SK-N-SH (cell line): ENCODE data around the gene MFAP2. TPM values are rescaled to one million over a fixed set of nuclear protein-coding genes. Genes with fewer than 3 reads are reported as not detected.

ENCODE experiments used
- CTCF ChIA-PET: fragments of 300-600, 350-600 bp; formaldehyde crosslinking; extraction: SDS; loops from one replicate; lab custom pipeline; 2021; lab: Yijun Ruan, JAX
- POLR2A ChIA-PET: fragments of 350-600 bp; sonication (Branson Sonifier 250); formaldehyde crosslinking; extraction: SDS; loops from one replicate; lab custom pipeline; 2020; ENCODE audit warnings: antibody characterized with exemption, inconsistent platforms; lab: Yijun Ruan, JAX
- DNase-seq: peaks from one replicate; pipeline ENCODE4 v3.0.0; 2012
- H2AFZ ChIP-seq: fragments of 200-600 bp; sonication (generic); 2 replicates; pipeline ENCODE4 v1.8.1; 2016; ENCODE audit warnings: antibody characterized with exemption, mild to moderate bottlenecking, low read depth
- H3F3A ChIP-seq: fragments of 200-600 bp; sonication (generic); replicated peaks from 2 replicates; pipeline ENCODE3; 2016; ENCODE audit warnings: antibody characterized with exemption, mild to moderate bottlenecking; ENCODE audit not compliant: insufficient read depth
- H3K27ac ChIP-seq, 2 experiments: fragments of 200-500 bp in 1 of 2; fragments of 200-600 bp in 1 of 2; sonication (Bioruptor generic) in 1 of 2; sonication (generic), shearing (Covaris generic) in 1 of 2; 2 replicates each; pipeline versions ENCODE4 v1.5.1 to v1.6.1; 2014 to 2016; ENCODE audit warnings: low read depth in 2 of 2, inconsistent platforms in 1 of 2, low read length in 1 of 2, mild to moderate bottlenecking in 1 of 2, mixed read lengths in 1 of 2
- H3K27me3 ChIP-seq: fragments of 200-600 bp; sonication (generic), shearing (Covaris generic); 2 replicates; pipeline ENCODE4 v1.6.1; 2016; ENCODE audit warnings: mixed run types; ENCODE audit not compliant: insufficient read depth
- H3K36me3 ChIP-seq, 2 experiments: fragments of 200-500 bp in 1 of 2; fragments of 200-600 bp in 1 of 2; sonication (Bioruptor generic) in 1 of 2; sonication (generic) in 1 of 2; replicated peaks in 1 of 2; 2 replicates each; pipeline versions ENCODE3 to v1.5.1; 2014 to 2016; ENCODE audit warnings: low read length in 1 of 2, mild to moderate bottlenecking in 1 of 2; ENCODE audit not compliant: insufficient read depth in 2 of 2, control insufficient read depth in 1 of 2
- H3K4me1 ChIP-seq, 2 experiments: fragments of 200-500 bp in 1 of 2; fragments of 200-600 bp in 1 of 2; sonication (Bioruptor generic) in 1 of 2; sonication (generic), shearing (Covaris generic) in 1 of 2; 2 replicates each; pipeline versions ENCODE4 v1.5.1 to v1.6.1; 2014 to 2016; ENCODE audit warnings: low read depth in 1 of 2, low read length in 1 of 2, mixed run types in 1 of 2; ENCODE audit not compliant: insufficient read depth in 2 of 2, control insufficient read depth in 1 of 2
- H3K4me2 ChIP-seq: fragments of 200-600 bp; sonication (generic), shearing (Covaris generic); 2 replicates; pipeline ENCODE4 v1.6.1; 2017; ENCODE audit warnings: mixed run types
- H3K4me3 ChIP-seq, 2 experiments: fragments of 200-500 bp in 1 of 2; fragments of 200-600 bp in 1 of 2; sonication (Bioruptor generic) in 1 of 2; sonication (generic), shearing (Covaris generic) in 1 of 2; 2 replicates each; pipeline versions ENCODE4 v1.5.1 to v1.8.1; 2014 to 2016; ENCODE audit warnings: low read depth in 2 of 2, inconsistent platforms in 1 of 2, low read length in 1 of 2, mild to moderate bottlenecking in 1 of 2, mixed read lengths in 1 of 2, moderate library complexity in 1 of 2
- H3K79me2 ChIP-seq: fragments of 200-600 bp; sonication (generic); 2 replicates; pipeline ENCODE4 v1.8.1; 2017; ENCODE audit warnings: mild to moderate bottlenecking; ENCODE audit not compliant: insufficient read depth
- H3K9ac ChIP-seq: fragments of 200-600 bp; sonication (generic); 2 replicates; pipeline ENCODE4 v1.6.1; 2017; ENCODE audit warnings: mixed run types
- H3K9me2 ChIP-seq: fragments of 200-600 bp; sonication (generic); 2 replicates; pipeline ENCODE4 v1.6.1; 2017; ENCODE audit warnings: mixed run types
- H3K9me3 ChIP-seq: fragments of 200-600 bp; sonication (generic); 2 replicates; pipeline ENCODE4 v1.6.1; 2017; ENCODE audit warnings: mixed run types, mild to moderate bottlenecking, moderate library complexity
- H4K20me1 ChIP-seq: fragments of 200-600 bp; sonication (generic); 2 replicates; pipeline ENCODE4 v1.6.1; 2017; ENCODE audit warnings: mild to moderate bottlenecking, mixed run types; ENCODE audit not compliant: insufficient read depth
- CTCF ChIP-seq: fragments of 200-600 bp; sonication (generic); IDR thresholded peaks from 2 replicates; pipeline ENCODE4 v1.6.1; 2017; ENCODE audit warnings: antibody characterized with exemption, mild to moderate bottlenecking, moderate library complexity
- ELF1 ChIP-seq: IDR thresholded peaks from 2 replicates; pipeline ENCODE4 v1.4.0; 2012
- EP300 ChIP-seq, 2 experiments: IDR thresholded peaks; 2 replicates each; pipeline versions ENCODE4 v1.4.0 to v1.6.1; 2012; ENCODE audit warnings: borderline replicate concordance in 1 of 2, low read depth in 1 of 2, low read length in 1 of 2
- FOXJ3 ChIP-seq: sonication (generic); formaldehyde crosslinking; IDR thresholded peaks from 2 replicates; pipeline ENCODE4 v1.5.1; 2020; ENCODE audit warnings: mild to moderate bottlenecking, missing genetic modification reagents
- FOXM1 ChIP-seq: IDR thresholded peaks from 2 replicates; pipeline ENCODE4 v1.4.0; 2012; ENCODE audit warnings: low read depth, mild to moderate bottlenecking
- GATA2 ChIP-seq: sonication (generic); formaldehyde crosslinking; IDR thresholded peaks from 2 replicates; pipeline ENCODE4 v1.5.0; 2020; ENCODE audit warnings: mild to moderate bottlenecking, missing genetic modification reagents
- JUND ChIP-seq: IDR thresholded peaks from 2 replicates; pipeline ENCODE4 v1.4.0; 2012
- NFIC ChIP-seq: IDR thresholded peaks from 2 replicates; pipeline ENCODE4 v1.4.0; 2012; ENCODE audit warnings: borderline replicate concordance
- NRF1 ChIP-seq: IDR thresholded peaks from 2 replicates; pipeline ENCODE4 v1.6.1; 2012; ENCODE audit warnings: low read depth, mild to moderate bottlenecking, low read length
- RAD21 ChIP-seq: IDR thresholded peaks from 2 replicates; pipeline ENCODE4 v1.6.1; 2012; ENCODE audit warnings: mild to moderate bottlenecking, low read length
- RCOR1 ChIP-seq: fragments of 150-350 bp; IDR thresholded peaks from 2 replicates; pipeline ENCODE4 v1.6.1; 2017; ENCODE audit warnings: antibody characterized with exemption, low read length
- REST ChIP-seq: IDR thresholded peaks from 2 replicates; pipeline ENCODE4 v1.6.1; 2012; ENCODE audit warnings: mild to moderate bottlenecking, low read depth, low read length, moderate library complexity
- SIN3A ChIP-seq: IDR thresholded peaks from 2 replicates; pipeline ENCODE4 v1.6.1; 2012; ENCODE audit warnings: low read depth, mild to moderate bottlenecking, low read length, moderate library complexity, borderline replicate concordance
- TAF1 ChIP-seq: IDR thresholded peaks from 2 replicates; pipeline ENCODE4 v1.6.1; 2012; ENCODE audit warnings: low read depth, mild to moderate bottlenecking, low read length, moderate library complexity, borderline replicate concordance
- TEAD4 ChIP-seq: IDR thresholded peaks from 2 replicates; pipeline ENCODE4 v1.4.0; 2012; ENCODE audit warnings: mild to moderate bottlenecking, borderline replicate concordance; ENCODE audit not compliant: insufficient read depth
- USF1 ChIP-seq: IDR thresholded peaks from 2 replicates; pipeline ENCODE4 v1.4.0; 2012; ENCODE audit warnings: low read depth, borderline replicate concordance
- YY1 ChIP-seq: IDR thresholded peaks from 2 replicates; pipeline ENCODE4 v1.4.0; 2012; ENCODE audit warnings: low read depth, mild to moderate bottlenecking
- WGBS: methylation state at CpG from one replicate; pipeline ENCODE4 v1.1.6; 2017; ENCODE audit warnings: low lambda C conversion rate; 5-methylcytosine and 5-hydroxymethylcytosine counted together
- polyA plus RNA-seq, 3 experiments: library from polyadenylated mRNA; depleted of rRNA; stranded (reverse); fragments of >200 nt; gene quantifications; 2 replicates each; pipeline ENCODE4 v1.2.3, GENCODE V29; 2012

The MFAP2 gene
- polyA plus RNA-seq, 1 of the 3 experiments (the other 2 are of a cell fraction), result 189 TPM

GRCh38 chr1:17009706-17010105, 29.3 kb upstream of the MFAP2 start:
- Histone ChIP-seq H3K9me2 (no peaks in the 10 kb centered on the region), H4K20me1 (peaks cover 20% of the 10 kb centered on the region), H3K36me3 (peaks cover under 1 to 6% of the 10 kb centered on the region in 2 experiments), H3K4me3 (no peak overlapping the region), H3K27ac (no peak overlapping the region), H3K9me3 (no peaks in the 10 kb centered on the region), H2AFZ (no peak overlapping the region), H3K4me2 (no peak overlapping the region), H3K9ac (no peak overlapping the region), H3K79me2 (peaks cover 24% of the 10 kb centered on the region), H3F3A (peaks cover 5% of the 10 kb centered on the region), H3K27me3 (no peaks in the 10 kb centered on the region), H3K4me1 (peaks cover 12 to 22% of the 10 kb centered on the region in 2 experiments; a peak in 2 of 4 replicates)
- POLR2A ChIA-PET, result interaction anchor here (0.6 to 2.3 kb wide), 2 partner anchors 31 to 40 kb away, joined by 3 to 11 read pairs; no protein-coding TSS in a partner anchor
- WGBS, result 93% methylated on average over 4 of the region's 4 CpGs
- DNase-seq, result peak; percentile 36
- no peak for TF ChIP-seq REST
- no peak for TF ChIP-seq SIN3A
- no peak for TF ChIP-seq TAF1
- TF ChIP-seq JUND, result no peak
- CTCF ChIA-PET, result interaction anchor here (1.0 to 1.7 kb wide), 3 partner anchors 17 to 49 kb away, joined by 3 to 7 read pairs (median 3); partner anchors contain the start of gene MFAP2

- ChIA-PET CTCF (interaction anchor here (1.1 to 2.2 kb wide), 3 partner anchors 21 to 93 kb away, joined by 3 to 9 read pairs (median 3); no protein-coding TSS in a partner anchor), POLR2A (no interaction called here)
- no peak overlapping the region for H3K4me3 ChIP-seq
- H3K9me3 ChIP-seq, result no peaks in the 10 kb centered on the region
- peaks cover 15 to 22% of the 10 kb centered on the region in 2 experiments; a peak in 2 of 4 replicates for H3K4me1 ChIP-seq
- no peaks in the 10 kb centered on the region for H3K9me2 ChIP-seq
- peaks cover 31% of the 10 kb centered on the region for H4K20me1 ChIP-seq
- H3K27me3 ChIP-seq, result no peaks in the 10 kb centered on the region
- 94% methylated on average over 15 of the region's 15 CpGs for WGBS
- H3K36me3 ChIP-seq, result peaks cover 3 to 8% of the 10 kb centered on the region in 2 experiments
- H3K79me2 ChIP-seq, result peaks cover 24% of the 10 kb centered on the region
- peak; percentile 12 for DNase-seq
- no peak overlapping the region for H2AFZ ChIP-seq
- H3K27ac ChIP-seq, result no peak overlapping the region
- H3K4me2 ChIP-seq, result no peak overlapping the region
- peaks cover 16% of the 10 kb centered on the region for H3F3A ChIP-seq
- H3K9ac ChIP-seq, result no peak overlapping the region
- TF ChIP-seq USF1 (no peak), NFIC (no peak), GATA2 (CRISPR knock-in tag) (no peak), TEAD4 (no peak), RAD21 (no peak), FOXJ3 (CRISPR knock-in tag) (no peak), REST (no peak), CTCF (no peak), EP300 (IDR thresholded peaks at IDR 0.05; ENCODE audit: borderline replicate concordance in 1 of 2, low read depth in 1 of 2, low read length in 1 of 2) (no peak), ELF1 (no peak), YY1 (no peak), FOXM1 (no peak), NRF1 (no peak), RCOR1 (no peak)
Observed at GRCh38 chr1:17008208-17008855, 27.9 kb upstream of the MFAP2 start.
